GM19455 (cell line): ENCODE results near the gene STAT1.

ENCODE experiments used
- ATAC-seq: cut with Tn5 transposase; IDR thresholded peaks from one replicate; pipeline ENCODE4 v1.9.1; 2021; ENCODE audit not compliant: unreplicated experiment

Gene STAT1

GRCh38 chr2:190986221-190986953, 27.6 kb downstream of the STAT1 start:
- no peak for ATAC-seq

- ATAC-seq: no peak
These were observed 29.4 kb downstream of the STAT1 start for GRCh38 chr2:190984595-190984994.

DNA sequence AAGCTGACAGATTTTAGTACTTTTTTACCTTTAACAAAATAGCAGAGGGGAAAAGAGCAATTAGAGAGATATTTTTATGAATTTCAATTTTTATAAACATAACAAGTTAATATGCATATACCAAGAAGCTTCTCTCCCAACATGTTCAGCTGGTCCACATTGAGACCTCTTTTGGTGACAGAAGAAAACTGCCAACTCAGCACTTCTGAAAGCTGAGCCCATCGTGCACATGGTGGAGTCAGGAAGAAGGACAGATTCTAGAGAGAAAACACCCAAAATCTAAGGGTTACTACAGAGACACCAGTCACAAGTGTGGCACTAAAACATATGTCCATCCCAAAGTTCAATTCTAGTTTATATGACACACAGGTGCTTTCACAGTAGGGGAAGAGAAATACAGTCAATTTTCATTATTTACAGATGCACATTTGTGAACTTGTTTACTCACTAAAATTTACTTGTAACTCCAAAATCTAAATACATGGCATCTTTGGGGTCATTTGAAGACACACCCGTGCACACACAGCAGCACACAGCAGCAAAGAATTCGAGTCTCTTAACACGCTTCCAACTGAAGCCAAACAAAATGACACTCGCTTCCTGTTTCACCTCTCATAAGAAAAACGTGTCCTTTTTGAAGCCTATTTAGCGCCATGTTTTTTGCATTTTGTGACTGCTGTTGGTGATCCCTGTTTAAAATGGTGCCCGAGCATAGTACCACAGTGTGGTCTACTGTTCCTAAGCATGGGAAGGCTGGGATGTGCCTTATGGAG, 31.5 kb downstream of the STAT1 start:
- ATAC-seq: no peak

- no peak for ATAC-seq
These were observed 32.2 kb downstream of the STAT1 start for GRCh38 chr2:190981733-190982132.

- ATAC-seq: no peak
These were observed 32.6 kb downstream of the STAT1 start for GRCh38 chr2:190981333-190981732.

DNA sequence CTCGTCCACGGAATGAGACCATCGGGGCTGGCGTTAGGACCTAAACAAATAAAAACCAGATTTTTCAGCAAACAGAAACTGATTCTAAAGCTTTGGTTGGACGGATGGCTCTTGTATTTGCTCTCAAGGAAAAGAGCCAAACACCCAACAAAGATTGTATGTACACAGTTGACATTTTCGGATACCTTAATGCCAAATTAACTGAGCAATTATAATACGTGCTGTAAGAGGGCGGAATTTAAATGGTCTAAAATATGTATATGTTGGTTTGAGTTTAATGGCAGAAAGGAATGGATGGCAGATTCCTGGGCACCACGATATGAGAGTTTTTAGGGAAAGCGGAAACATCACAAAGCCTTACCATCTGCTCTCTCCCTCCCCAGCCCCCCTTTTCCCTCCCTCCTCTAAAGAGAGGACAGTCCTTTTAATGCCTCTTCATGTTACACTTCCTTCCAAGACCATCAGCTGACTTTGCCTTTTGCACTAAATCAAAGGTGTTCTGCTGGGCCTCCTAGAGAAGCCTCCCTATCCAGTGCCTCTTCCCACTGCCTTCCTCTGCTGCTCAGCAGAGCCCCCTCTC, 33.3 kb downstream of the STAT1 start:
- ATAC-seq: no peak

GRCh38 chr2:190979906-190980629, 33.9 kb downstream of the STAT1 start:
- ATAC-seq: no peak

DNA sequence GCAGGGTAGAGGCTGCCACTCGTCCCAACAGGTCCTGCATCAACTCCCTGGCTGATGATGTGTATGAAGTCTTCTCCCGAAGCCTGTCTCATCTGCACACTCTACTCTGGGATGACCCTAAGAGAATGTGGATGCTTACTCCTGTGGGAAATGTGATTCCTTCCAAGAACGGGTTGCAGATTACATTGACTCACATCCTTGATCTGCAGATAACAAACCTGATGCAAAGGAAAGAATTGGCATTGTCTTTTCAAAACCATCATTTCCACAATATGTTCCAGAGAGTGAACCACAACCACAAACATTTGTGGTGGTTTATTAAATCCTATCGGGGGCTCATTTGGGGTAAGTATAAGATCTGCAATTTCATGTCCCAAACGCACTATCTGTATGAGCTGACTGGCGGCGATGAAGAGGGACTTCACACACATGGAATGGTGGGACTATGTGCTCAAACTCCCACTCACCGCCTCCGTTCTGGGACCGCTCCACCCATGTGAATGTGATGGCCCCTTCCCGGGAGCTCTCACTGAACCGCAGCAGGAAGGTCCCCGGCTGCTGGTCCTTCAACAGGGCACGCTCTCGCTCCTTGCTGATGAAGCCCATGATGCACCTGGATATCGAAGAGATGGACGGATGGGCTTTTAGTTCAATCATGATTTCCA, 35.5 kb downstream of the STAT1 start:
- ATAC-seq: no peak

DNA sequence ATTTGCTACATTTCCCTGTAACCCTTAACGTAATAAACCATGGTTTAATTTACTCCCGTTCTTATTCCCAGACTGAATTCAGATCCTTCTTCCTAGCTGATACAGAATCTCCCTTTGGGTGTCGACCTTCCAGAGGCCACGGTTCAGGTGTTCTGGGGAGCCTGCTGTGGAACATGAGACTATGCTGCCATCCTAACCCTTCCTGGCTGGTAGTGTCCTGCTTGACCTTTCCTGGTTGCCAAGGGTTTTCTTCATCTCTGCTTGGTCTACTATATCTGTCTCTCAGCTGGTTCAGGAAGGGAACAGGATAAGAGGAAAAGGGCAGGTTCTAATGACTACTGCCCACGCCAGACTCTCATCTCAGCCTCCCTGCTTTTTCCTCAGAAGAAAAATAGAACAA, 36.5 kb downstream of the STAT1 start:
- no peak for ATAC-seq

DNA sequence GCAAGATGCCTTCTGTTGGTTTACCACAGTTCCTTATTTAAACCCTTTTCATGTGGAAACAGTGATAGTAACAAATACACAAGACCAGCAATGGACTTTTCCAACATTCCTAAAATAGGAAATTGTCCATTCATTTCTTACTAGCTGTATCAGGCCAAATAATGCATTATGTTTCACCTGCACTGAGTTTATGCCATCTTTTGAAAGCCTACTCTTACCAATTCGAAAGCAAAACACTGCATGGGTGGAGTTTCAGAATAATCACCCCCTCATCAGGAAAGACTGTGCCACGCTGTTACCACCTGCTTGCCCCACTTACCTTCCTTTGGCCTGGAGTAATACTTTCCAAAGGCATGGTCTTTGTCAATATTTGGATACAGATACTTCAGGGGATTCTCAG, 37.5 kb downstream of the STAT1 start:
- no peak for ATAC-seq

- no peak for ATAC-seq
These were observed 39.2 kb downstream of the STAT1 start for GRCh38 chr2:190974629-190975361.

GRCh38 chr2:190973726-190974628, 40.0 kb downstream of the STAT1 start:
- ATAC-seq: no peak

DNA sequence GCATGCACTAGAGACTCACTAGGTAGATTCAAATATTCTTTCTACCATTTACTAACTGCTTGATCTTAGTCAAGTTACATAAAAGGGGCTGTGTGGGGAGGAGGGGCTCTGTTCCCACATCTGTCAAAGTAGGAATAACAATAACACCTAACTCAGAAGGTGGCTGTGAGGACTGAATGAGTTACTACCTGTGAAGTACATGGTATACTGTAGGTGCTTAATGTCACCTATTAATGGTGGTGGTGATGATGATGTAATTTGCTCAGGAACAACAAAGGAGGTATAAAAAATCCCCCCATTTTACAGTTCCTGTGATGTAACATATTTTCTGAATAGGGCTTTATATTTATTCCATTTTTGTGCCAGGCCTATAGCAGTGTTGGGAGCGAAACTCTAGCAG, 40.7 kb downstream of the STAT1 start:
- no peak for ATAC-seq

- no peak for ATAC-seq
These were observed 41.1 kb downstream of the STAT1 start for GRCh38 chr2:190972846-190973245.

- ATAC-seq: no peak
These were observed 41.8 kb downstream of the STAT1 start for GRCh38 chr2:190972213-190972612.

DNA sequence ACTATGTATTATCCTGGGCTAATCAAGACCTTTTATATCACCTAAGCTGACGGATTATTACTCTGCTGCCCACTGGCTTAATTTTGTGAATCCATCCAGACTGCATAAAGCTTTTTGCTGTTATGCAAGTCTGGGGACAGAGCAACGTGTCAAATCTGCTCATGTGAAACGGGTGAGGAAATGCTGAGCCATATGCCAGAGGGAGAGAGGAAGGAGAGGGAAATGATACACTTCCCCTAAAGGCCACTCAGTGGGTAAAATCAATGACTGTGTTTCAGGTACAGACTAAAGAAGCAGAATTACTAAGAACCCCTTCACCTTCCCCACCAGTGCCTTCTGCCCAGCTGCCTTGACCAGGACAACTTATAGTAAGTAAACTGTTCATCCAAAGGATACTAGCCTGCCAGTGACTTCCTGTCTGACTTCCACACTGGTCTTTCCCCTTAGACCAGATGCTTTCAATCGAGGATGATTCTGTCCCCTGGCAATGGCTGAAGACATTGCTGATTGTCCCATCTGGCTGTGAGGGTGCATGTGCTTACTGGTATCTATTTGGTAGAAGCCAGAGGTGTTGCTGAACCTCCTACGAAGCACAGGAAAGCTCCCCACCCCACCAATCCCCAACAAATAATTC, 43.0 kb downstream of the STAT1 start:
- no peak for ATAC-seq

GRCh38 chr2:190970160-190970559, 43.8 kb downstream of the STAT1 start:
- ATAC-seq: no peak

DNA sequence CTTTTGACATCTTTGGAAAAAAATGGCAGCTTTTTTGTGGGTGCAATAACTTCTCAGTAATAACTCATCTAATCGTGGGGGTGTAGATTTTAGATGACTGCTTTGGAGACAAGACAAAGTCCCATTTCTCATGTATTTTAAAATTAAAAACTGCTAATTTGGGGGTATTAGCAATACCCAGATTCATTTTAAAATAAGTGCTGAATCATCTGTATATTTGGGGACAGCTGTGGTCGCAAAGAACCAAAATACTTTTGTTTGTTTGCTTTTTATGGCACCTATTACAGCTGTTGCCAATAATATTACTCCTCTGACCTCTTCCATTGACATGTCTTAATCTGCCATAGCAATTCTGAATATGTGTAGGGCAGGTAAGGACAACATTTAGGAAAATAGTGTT, 45.4 kb downstream of the STAT1 start:
- no peak for ATAC-seq
